GM18909 (cell line): Measurements from ENCODE around the gene PCGF1.
A peak's percentile ranks its signal among the peaks of the same experiment; 100 is the strongest.

Experiments
- ATAC-seq: cut with Tn5 transposase; IDR thresholded peaks from one replicate; pipeline ENCODE4 v1.9.1; 2021; ENCODE audit warnings: mild to moderate bottlenecking; ENCODE audit not compliant: unreplicated experiment, poor library complexity

Gene PCGF1

DNA sequence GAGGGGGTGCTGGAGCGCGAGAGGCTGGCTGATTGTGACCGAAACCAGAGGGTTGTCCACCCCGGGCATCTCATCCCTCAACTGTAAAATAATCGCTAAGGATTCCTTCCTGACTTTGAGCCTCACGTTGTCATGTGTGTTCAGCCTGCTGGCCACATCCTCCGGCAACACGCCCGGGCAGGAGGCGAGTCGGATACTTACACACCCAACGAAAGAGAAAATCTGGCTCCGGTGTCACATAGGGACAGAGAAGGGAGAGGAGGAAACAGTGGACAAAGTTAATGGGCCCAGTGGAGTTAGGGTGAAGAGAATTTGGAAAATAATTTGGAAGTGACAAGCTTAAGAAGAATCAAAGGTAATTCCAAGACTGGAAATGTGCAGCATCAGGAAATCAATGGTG, 9.2 kb upstream of the PCGF1 start:
- ATAC-seq, result no peak

DNA sequence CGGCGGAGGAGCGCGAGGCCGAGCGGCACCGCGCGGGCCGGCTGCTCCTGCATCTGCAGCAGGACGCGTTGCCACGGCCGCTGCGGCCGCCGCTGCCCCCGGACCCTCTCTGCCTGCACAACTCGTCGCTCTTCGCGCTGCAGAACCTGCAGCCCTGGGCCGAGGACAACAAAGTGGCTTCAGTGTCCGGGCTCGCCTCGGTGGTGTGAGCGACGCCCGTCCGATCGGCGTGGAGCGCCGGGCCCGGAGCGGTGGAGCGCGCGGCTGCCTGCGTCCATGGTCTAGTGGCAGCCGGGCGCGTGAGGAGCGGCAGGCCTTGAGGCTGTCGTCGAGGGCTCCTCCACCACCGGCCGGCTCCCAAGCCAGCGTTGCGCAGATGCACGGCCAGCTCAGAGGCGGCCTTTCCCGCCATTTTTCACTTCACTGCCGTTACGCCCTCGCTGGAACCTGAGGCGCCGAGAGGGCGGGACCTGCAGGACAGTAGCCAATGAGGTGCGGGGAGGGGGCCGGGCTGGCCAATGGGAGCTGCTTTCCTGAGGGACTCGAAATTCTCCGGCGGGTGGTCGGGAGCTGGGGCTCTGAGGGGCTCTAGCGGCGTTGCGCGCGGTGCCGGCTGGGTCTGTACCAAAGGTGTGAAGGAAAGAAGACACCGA, 8.6 kb upstream of the PCGF1 start:
- peak; percentile 78 for ATAC-seq

DNA sequence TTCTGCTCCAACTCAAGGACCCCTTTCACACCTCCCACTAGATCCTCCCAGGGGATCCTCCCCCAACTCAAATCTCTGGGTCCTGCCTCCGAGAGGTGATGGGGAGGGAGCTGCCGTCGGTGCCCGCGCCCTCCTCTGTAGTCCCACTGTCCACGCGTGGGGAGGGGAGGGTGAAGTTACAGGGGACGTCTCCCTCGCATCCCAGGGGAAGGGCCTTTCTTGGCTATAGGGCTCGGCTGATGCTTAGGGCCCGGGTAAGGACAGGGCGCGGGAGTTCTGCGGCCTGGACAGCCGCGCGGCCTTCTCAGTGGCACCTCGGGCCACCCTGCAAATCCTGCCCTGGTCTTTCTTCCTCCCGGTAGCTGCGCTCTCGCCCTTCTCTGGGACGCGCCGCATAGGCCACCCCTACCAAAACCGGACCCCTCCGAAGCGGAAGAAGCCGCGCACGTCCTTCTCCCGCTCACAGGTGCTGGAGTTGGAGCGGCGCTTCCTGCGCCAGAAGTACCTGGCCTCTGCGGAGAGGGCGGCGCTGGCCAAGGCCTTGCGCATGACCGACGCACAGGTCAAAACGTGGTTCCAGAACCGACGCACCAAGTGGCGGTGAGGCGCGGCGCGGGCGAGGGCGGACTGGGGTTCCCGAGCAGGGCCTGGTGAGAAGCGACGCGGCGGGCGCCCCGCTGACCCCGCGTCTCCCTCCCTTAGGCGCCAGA, 7.9 kb upstream of the PCGF1 start:
- peak; percentile 10 for ATAC-seq

DNA sequence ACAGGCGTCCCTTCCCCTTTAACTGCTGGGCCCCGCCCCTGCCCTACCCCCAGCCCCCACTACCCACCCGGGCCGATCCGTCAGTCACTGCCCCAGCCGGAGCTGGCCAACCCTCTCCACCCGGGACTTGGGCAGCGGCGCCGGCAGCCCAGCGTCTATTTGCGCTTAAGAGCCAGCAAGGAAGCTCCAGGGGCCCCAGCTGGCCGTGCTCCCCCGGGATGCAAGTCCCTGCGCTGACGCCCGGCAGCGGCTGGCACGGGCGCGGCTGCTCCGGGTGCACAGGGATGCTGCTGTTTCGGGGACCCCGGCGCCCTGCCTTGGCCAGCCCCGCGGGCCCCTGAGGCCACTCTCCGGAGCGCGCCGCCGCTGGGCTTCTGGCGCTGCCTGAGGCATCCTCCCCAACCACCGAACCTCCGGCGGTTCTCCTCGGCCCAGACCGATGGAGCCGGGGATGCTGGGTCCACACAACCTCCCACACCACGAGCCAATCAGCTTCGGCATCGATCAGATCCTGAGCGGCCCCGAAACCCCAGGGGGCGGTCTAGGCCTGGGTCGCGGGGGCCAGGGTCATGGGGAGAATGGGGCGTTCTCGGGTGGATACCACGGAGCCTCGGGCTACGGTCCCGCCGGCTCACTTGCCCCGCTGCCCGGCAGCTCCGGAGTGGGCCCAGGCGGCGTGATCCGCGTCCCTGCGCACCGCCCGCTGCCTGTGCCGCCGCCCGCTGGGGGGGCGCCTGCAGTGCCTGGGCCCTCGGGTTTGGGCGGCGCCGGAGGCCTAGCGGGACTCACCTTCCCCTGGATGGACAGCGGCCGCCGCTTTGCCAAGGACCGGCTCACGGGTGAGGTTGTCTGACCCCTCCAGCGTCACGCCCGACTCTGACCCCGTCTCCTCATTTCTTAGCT, 7.1 kb upstream of the PCGF1 start, which contains the start of gene TLX2:
Gene TLX2 (plus strand): TSS at position 83 of the 903 bp plus-strand sequence. CDS start 357 bp downstream, at position 440.
- ATAC-seq, result no peak

DNA sequence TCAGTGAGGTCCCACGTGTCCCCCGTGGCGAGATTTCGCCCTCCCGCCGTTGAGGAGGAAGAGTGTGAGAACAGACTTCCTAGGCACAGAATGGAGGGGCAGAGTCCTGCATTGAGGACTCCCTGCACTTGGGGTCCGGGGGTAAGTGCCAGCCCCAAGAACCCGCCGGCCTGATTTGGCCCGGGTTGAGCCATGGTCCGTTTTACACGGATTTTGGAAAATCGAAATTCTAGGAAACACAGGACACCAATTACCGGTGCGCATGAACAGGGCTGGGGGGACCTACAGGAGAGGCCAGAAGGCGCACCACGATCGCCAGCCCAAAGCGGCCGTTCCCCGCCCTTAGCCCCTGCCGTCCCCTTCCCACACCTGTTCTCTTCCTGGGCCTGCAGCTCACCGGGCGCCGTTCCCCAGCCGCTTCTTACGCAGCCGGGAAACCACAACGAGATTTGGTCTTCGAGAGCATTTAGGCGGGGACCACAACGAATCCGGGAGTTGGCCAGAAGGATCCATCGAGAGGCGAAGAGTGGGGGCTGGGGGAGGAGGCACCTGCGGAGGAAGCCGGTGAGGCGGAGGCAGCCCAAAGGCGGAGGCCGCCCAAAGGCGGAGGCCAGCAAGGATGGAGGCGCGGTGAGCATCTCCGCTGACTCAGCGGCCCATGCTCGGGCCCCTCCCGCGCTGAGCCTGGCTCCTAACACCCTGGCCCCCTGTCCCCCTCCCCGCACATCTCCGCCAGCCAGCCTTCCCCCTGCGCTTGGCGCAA, 6.3 kb upstream of the PCGF1 start:
- ATAC-seq, result no peak

DNA sequence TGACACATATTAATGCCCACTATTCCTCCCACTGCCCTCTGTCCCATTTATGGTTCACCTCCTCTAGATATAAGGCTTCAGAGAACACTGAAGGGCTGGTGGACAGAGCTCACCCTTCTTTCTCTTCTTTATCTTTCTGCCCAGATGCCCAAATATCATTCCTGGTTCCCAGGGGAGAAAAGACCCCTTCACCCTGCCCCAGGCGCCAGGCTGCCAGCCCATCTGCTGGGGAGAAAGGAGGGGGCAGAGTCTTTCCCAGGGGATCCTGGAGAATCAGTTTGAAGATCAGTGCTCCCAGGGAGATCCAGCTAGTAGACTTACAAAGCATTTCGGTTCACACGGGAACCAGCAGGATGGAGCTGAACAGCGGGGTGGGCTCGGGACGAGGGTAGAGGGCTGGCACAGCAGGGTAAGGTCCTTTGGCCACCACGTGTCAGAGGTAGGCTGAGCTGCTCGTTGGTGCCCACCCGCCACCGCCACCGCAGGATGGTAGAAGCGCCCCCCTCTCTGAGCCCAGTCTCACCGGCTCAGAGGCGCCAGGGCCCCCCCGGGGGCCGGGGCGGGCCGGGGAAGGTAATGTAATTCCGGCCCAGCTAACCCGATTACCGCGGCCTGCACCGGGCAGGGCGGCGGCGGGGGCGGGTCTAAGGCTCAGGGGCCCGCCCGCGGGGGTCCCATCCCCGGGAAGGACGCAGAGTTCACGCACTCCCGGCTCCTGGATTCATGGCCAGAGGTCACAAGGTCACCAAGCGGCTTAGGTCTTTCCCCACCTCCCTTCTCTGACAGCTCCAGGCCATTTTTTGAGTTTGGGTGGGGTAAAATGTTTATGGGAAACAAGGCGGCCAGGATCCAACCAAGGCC, 5.5 kb upstream of the PCGF1 start:
- no peak for ATAC-seq

DNA sequence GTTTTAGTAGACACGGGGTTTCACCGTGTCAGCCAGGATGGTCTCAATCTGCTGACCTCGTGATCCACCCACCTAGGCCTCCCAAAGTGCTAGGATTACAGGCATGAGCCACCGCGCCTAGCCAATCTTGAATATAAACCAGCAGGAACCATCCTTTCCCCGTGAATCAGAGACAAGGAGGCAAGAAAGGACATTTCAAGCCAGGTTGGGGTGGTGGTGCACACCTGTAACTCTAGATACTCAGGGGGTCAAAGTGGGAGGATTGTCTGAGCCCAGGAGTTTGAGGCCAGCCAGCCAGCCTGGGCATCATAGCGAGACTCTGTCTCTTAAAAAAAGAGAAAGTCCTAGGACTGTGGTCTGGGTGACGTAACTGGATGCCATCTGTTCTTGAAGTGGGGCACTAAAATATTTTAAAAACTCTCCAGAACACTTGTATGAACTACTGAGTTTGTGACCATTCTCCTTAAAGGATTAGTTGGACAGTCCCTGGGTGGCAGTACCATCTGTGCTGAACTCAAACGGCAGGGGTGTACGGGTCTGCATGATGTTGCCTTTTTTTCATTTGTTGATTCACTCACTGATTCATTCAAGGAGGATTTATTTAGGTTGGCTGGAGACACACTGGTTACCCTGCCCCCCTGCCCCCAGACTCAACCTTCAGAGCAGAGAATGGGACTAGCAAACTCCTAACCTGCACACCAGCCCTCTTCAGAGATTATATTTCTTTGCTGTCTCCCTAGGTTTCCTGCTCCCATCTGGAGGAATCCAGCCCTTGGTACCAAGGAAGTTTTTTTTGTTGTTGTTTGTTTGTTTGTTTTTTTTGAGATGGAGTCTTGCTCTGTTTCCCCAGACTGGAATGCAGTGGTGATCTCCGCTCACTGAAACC, 3.9 kb upstream of the PCGF1 start:
- no peak for ATAC-seq

DNA sequence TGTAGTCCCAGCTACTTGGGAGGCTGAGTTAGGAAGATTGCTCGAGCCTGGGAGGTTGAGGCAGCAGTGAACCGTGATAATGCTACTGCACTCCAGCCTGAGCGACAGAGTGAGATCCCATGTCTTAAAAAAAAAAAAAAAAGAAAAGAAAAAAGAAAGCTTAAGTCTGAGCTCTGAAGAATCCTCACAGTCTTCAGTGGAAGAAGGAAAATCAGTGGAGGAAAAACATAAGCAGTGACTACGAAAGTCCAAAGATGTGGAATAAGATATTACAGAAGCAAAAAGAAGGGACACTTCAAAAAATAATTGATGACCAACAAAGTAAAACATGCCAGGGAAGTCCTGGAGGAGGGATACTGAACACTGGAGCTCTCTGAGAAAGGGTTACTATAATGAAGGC, 2.8 kb upstream of the PCGF1 start:
- no peak for ATAC-seq

DNA sequence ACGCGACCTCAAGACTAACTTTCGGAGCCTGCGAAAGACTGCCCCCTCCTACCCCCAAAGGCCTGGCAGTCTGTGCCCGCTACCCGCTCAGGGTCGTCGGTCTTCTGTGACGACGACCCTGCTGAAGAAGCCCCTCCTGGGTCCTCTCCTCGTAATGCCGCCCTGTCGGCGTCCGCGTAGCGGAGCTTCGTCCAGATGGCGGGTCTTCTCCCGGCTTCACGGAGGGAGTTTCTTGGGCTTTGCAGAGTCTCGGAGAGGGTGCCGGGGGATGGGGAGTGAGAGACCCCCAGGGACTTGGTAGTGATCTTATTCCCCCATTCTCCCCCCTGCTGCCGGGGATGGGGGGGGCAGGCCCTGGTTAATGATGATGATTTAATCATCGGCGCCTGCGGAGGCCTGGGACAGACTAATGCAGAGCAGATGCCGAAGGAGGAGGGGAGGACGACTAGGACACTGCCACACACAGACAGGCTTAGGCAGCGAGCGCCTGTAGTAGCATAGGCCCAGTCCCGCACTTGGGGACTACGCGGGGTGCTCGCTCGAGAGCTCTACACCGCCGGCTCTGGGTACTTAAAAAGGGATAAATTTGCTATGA, 528 bp upstream of the PCGF1 start:
- ATAC-seq, result peak; percentile 13

DNA sequence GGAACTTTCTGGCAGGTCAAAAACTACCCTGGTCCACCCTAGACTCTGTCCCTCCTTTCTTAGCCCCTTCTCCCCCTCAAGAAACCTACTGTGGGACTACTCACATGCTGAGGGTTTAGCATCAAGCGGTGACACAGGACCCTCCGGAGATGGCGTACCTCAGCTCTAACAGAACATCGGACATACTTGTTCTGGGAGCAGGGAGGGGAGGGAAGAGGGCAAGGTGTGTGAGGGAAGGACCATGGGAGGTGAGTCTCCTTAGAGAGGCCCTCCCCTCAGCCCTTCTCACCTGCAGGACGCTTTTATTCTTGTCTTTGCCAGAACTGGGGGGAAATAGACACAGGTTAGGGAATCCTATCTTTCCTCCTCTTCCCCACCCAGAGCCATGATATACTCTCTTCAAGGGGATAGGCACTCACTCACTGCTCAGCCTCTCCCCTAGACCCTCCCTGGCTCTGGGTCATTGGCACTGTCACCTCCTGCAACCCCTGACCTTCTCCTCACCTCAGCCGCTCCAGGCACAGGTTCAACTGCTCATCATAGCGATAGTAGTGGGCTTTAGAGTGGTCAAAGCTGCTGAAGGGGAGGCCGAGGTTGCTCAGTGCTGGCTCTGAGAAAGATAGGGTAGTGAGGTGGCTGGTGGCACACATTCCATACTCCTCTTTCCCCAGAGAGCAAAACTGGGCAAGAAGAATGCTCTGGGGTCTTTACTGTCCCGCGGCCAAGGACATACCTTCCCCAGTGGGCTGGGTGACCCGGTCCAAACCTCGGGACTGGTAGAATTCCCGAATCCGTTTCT, 1.8 kb downstream of the PCGF1 start:
- ATAC-seq, result no peak

DNA sequence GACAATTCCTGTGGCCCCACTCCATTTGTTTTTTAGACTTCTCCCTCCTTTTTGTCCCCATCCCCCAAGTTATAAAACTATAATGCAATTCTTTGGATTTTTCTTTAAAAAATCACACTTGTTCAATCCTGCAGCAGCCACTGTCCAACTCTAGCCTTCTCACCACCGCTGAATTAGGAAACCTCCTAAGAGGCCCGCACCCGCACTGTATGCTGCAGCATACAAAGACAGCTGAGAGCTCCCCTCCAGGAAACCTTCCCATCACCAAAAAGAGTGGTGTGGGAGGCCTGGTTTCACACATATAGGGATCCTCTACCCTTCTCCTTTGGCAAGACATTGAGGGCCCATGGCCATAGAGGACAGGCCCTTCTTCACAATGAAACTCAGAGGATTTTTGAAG, 2.9 kb downstream of the PCGF1 start:
- ATAC-seq, result no peak

DNA sequence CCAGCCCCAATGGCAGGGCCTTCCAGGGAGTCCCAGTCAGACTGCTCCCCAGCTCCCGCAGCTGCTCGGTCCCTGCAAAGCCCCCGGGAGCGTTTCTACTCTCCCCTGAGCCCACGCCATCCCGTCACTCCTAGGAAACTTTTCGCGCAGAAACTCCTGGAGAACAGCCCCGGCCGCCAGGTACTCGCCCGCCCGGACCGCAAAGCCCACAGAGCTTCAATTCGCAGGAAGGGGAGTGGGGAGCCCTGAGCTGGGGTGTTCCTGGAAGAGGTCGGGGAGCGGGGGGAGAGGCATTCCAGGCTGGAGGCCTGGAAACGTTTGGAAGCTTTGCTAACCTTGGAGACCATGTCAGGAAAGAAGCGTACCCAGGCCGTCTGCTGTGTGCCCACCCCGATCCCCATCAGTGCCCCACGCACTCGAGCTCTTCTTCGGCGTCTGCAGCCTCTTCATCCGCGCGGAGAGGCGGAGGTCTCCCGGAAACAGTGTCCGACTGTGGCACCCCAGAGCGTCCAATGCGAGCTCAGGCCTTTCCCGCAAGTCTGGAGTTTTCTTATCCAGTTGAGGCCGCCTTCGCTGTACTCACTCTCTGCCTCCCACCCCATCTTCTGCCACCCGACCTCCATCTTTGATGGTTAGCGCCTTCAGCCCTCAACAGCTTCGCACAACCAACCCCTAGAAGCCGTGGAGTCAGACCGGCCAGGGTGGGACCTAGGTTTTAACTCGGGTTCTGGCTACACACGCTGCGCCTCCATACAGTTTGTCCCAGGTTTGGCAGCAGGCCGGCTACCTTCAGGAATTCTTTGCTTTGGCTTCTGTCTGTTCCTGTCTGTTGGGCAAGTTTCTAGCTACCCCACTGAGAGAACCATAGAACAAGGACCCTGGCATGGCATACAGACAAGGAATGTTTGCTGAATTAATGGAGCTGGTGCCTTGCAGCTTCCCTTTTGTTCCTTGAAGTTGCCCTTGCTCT, 3.7 kb downstream of the PCGF1 start:
- no peak for ATAC-seq

DNA sequence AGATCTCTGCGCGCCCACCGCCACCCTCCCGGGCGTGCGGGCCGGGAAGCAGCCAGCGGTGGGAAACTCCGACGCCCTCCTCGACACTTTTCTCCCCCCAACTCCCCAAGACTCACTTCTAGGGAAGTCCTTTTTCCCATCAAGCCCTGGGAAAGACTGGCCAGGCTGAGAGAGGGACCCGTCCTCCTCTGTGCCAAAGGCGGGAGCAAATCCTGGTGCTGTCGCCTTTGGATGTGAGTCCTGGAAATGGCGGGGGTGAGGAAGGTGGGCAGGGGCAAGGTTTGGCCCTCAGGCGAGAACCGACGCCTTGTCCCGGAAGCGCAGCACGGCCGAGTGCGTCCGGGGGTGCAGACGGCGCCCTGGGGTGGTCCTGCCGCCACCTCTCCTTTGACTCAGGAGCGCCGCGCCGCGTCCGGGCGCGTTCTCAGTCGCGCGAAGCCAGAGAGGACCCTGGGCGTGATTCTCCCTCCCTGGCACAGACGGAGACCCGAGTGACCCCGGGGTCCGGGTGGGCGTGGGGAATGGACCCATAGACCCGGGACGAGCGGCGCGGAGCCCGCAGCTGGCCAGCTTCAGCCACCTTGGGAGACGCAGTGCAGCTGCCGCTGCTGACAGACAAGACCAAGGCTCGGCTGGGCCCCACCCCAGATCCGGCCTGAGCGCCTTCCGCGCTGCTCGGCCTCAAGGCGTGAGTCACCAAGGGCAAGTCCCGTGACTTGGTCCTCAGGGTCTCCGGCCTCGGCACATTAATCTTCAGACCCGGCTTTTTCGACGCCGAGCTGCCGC, 4.6 kb downstream of the PCGF1 start:
- ATAC-seq, result peak; percentile 39

DNA sequence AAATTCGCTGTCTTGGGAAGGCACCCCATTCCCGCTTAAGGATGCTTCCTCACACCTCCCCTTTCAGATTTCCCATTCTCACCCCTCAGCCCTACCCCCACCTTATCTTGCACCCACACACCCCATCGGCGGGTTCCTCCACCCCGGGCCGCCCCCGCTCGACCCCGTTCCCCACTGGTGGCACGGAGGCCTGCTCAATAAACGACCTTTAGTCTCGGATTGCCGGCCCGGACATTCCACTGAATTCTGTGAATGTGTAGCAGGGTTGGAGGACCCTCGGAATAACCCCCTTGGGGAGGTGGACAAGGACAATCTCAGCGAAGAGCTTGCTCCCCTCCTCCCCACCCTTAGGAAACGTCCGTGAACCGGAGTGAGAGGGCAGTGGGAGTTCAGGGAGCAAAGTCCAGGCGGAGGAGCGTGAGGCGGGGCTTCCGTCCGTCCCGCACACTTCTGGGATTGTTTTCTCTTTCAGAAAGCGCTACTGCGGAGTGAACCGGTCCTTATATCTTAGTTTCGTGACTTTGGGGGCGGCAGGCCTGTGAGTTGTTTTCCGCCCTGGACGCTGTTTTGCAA, 5.3 kb downstream of the PCGF1 start:
- no peak for ATAC-seq
